ENCODE data around the gene RNF220.

GRCh38 chr1:44591381-44591780, 186.3 kb downstream of the RNF220 start:
- TF ChIP-seq CTCF (IDR thresholded peaks at IDR 0.05; ENCODE audit: poor library complexity) (no peak), EZH2 (IDR thresholded peaks at IDR 0.05; ENCODE audit: borderline replicate concordance) (no peak)
